T-cell (primary cell): ENCODE measurements around the gene MAPK12. TPM values are rescaled to one million over a fixed set of nuclear protein-coding genes. Genes with fewer than 3 reads are reported as not detected.

ENCODE experiments used
- ATAC-seq, 4 experiments: fragments of 200-7000 bp in 3 of 4; fragments of 150-1000 bp in 1 of 4; cut with Tn5 transposase; replicated peaks in 1 of 4; 1 replicate in 3 of 4; 2 replicates in 1 of 4; pipeline ENCODE4 v1.10.0; 2021; ENCODE audit warnings: moderate library complexity in 3 of 4, mild to moderate bottlenecking in 2 of 4, moderate number of reproducible peaks in 1 of 4
- CTCF ChIA-PET, 2 donors: fragments of 300-600 bp; sonication (Branson Sonifier 250); formaldehyde crosslinking; loops; one replicate each; lab custom pipeline; 2022; ENCODE audit warnings: antibody characterized with exemption in 2 of 2; lab: Charles Lee
- POLR2A ChIA-PET, 2 donors: fragments of 300-600 bp; sonication (Branson Sonifier 250); formaldehyde crosslinking; loops; one replicate each; lab custom pipeline; 2022; ENCODE audit warnings: antibody characterized with exemption in 2 of 2; lab: Charles Lee
- DNase-seq, 35 experiments: peaks; one replicate each; pipeline versions ENCODE4 v3.0.0 to v3.0.0-alpha.2; 2013 to 2023
- H3K27ac ChIP-seq: one replicate; pipeline ENCODE4 v1.5.1; 2013; ENCODE audit warnings: low read length
- H3K27me3 ChIP-seq, 2 experiments: replicated peaks in 1 of 2; 1 replicate in 1 of 2; 2 replicates in 1 of 2; pipeline versions ENCODE4 v1.6.1 to v1.7.0; 2013; ENCODE audit warnings: low read length in 1 of 2, mixed read lengths in 1 of 2; ENCODE audit not compliant: control insufficient read depth in 2 of 2, insufficient read depth in 2 of 2; ENCODE audit errors: extremely low read depth in 1 of 2
- H3K36me3 ChIP-seq, 2 donors: 1 replicate in 1 of 2; 2 replicates in 1 of 2; pipeline versions ENCODE4 v1.6.1 to v1.7.0; 2013; ENCODE audit warnings: low read length in 1 of 2; ENCODE audit not compliant: control insufficient read depth in 2 of 2, insufficient read depth in 1 of 2; ENCODE audit errors: extremely low read depth in 1 of 2
- H3K4me1 ChIP-seq, 2 experiments: 1 replicate in 1 of 2; 2 replicates in 1 of 2; pipeline versions ENCODE4 v1.6.1 to v1.7.0; 2013; ENCODE audit warnings: low read length in 2 of 2, mixed read lengths in 1 of 2; ENCODE audit not compliant: insufficient read depth in 2 of 2, control insufficient read depth in 1 of 2; ENCODE audit errors: extremely low read depth in 1 of 2
- H3K4me3 ChIP-seq, 2 donors: 1 replicate in 1 of 2; 2 replicates in 1 of 2; pipeline versions ENCODE4 v1.5.1 to v1.7.0; 2013; ENCODE audit warnings: mild to moderate bottlenecking in 2 of 2, low read length in 1 of 2, moderate library complexity in 1 of 2; ENCODE audit not compliant: control insufficient read depth in 1 of 2; ENCODE audit errors: extremely low read depth in 1 of 2
- H3K9me3 ChIP-seq: 2 replicates; pipeline ENCODE4 v1.7.0; 2013
- H3K27ac Mint-ChIP-seq, 2 donors: one replicate each; pipeline ENCODE4 v1.8.0; 2020 to 2021; ENCODE audit warnings: mild to moderate bottlenecking in 2 of 2, mixed read lengths in 2 of 2
- H3K27me3 Mint-ChIP-seq, 2 donors: one replicate each; pipeline ENCODE4 v1.8.0; 2021 to 2022; ENCODE audit warnings: mixed read lengths in 2 of 2
- H3K36me3 Mint-ChIP-seq: one replicate; pipeline ENCODE4 v1.8.0; 2021; ENCODE audit warnings: mixed read lengths
- H3K4me1 Mint-ChIP-seq, 3 donors: one replicate each; pipeline ENCODE4 v1.8.0; 2020 to 2022; ENCODE audit warnings: mixed read lengths in 3 of 3, mild to moderate bottlenecking in 1 of 3
- H3K4me3 Mint-ChIP-seq, 3 donors: one replicate each; pipeline ENCODE4 v1.8.0; 2020 to 2022; ENCODE audit warnings: mild to moderate bottlenecking in 3 of 3, mixed read lengths in 3 of 3, moderate library complexity in 3 of 3
- H3K9me3 Mint-ChIP-seq, 3 donors: one replicate each; pipeline ENCODE4 v1.8.0; 2020 to 2022; ENCODE audit warnings: mixed read lengths in 3 of 3
- WGBS: methylation state at CpG from one replicate; pipeline ENCODE4 v1.1.5; 2013; ENCODE audit warnings: missing lambda C conversion rate; ENCODE audit not compliant: insufficient coverage; 5-methylcytosine and 5-hydroxymethylcytosine counted together
- total RNA-seq, 35 experiments: library from RNA in 6 of 35; stranded (reverse) in 6 of 35; fragments of 120-200 nt in 1 of 35; gene quantifications; one replicate each; pipeline versions ENCODE4 v1.2.1 to v1.2.4 and lab custom pipeline; 2013 to 2026

Gene MAPK12
- total RNA-seq, 5 donors from 2014 or later (not counting 1 experiment from before 2014, with no cell fraction given): 1.7 to 3.1 (median 2.9) TPM

DNA sequence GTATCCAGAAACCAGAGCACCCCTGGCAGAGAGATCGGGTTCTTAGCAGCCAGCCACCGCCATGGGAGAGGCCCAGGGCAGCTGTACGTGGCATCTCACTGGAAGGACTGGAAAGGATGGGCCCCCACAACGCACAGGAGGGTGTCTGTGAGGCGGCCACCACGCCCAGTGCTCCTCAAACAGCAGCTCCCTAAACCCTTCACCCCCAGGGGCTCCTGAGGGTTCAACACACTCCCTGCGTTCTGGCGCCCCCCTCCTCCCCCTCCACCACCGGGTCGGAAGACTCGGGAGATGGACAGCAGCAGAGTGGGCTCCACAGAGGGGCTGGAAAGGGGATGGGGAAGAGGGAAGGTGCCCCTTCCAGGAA, 1.1 kb downstream of the MAPK12 start:
- no peaks in the 10 kb centered on the region for H3K36me3 ChIP-seq
- H3K4me3 ChIP-seq: no peak overlapping the region
- H3K27ac ChIP-seq: no peak overlapping the region
- Mint-ChIP-seq H3K36me3 (no peaks in the 10 kb centered on the region), H3K4me3 (peak overlapping the region in 1 of 3 donors; percentile 7), H3K4me1 (peaks cover 6 to 7% (median 7%) of the 10 kb centered on the region in 3 donors), H3K9me3 (no peaks in the 10 kb centered on the region), H3K27me3 (peaks cover 14 to 34% of the 10 kb centered on the region in 2 donors), H3K27ac (no peak overlapping the region)
- DNase-seq (no peak), ATAC-seq (no peak)
- ChIA-PET CTCF (interaction anchor here in 1 of 2 donors (0.6 kb wide), 2 partner anchors 8 to 103 kb away, joined by 3 to 4 read pairs; no protein-coding TSS in a partner anchor), POLR2A (no interaction called here)
- peaks cover 0 to 18% of the 10 kb centered on the region in 2 experiments for H3K4me1 ChIP-seq
- 54% methylated on average over 3 of the region's 11 CpGs for WGBS
- H3K27me3 ChIP-seq: peaks cover 0 to 52% of the 10 kb centered on the region in 2 experiments
- H3K9me3 ChIP-seq: no peaks in the 10 kb centered on the region

DNA sequence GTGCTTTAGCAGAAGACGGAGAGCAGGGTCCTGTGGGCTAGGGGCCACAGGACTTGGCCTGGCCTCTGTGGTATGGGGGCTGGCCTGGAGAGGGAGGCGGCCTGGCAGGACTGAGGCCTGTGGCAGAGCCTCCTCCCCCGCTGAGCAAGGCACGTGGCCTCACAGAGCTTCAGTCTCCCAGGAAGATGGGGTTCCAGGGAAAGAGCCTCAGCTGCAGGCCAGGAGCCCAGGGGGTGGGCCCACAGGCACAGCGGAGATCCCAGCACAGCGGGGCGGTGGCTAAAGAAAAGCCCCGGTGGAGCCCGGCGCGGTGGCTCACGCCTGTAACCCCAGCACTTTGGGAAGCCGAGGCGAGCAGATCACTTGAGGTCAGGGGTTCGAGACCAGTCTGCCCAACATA, 2.2 kb downstream of the MAPK12 start:
- Histone ChIP-seq H3K9me3 (no peaks in the 10 kb centered on the region), H3K27me3 (peaks cover 0 to 52% of the 10 kb centered on the region in 2 experiments), H3K4me3 (no peak overlapping the region), H3K36me3 (no peaks in the 10 kb centered on the region), H3K4me1 (peaks cover 0 to 18% of the 10 kb centered on the region in 2 experiments), H3K27ac (no peak overlapping the region)
- H3K27ac Mint-ChIP-seq: no peak overlapping the region
- ChIA-PET CTCF (interaction anchor here in 1 of 2 donors (0.6 kb wide), 1 partner anchor 139 kb away, joined by 4 read pairs; no protein-coding TSS in a partner anchor), POLR2A (no interaction called here)
- DNase-seq (no peak), ATAC-seq (no peak)
- H3K27me3 Mint-ChIP-seq: peaks cover 14 to 31% of the 10 kb centered on the region in 2 donors
- H3K4me3 Mint-ChIP-seq: peak overlapping the region in 1 of 3 donors; percentile 16
- WGBS: 85% methylated on average over 3 of the region's 15 CpGs
- H3K9me3 Mint-ChIP-seq: no peaks in the 10 kb centered on the region
- peaks cover 6 to 7% (median 7%) of the 10 kb centered on the region in 3 donors for H3K4me1 Mint-ChIP-seq
- no peaks in the 10 kb centered on the region for H3K36me3 Mint-ChIP-seq

DNA sequence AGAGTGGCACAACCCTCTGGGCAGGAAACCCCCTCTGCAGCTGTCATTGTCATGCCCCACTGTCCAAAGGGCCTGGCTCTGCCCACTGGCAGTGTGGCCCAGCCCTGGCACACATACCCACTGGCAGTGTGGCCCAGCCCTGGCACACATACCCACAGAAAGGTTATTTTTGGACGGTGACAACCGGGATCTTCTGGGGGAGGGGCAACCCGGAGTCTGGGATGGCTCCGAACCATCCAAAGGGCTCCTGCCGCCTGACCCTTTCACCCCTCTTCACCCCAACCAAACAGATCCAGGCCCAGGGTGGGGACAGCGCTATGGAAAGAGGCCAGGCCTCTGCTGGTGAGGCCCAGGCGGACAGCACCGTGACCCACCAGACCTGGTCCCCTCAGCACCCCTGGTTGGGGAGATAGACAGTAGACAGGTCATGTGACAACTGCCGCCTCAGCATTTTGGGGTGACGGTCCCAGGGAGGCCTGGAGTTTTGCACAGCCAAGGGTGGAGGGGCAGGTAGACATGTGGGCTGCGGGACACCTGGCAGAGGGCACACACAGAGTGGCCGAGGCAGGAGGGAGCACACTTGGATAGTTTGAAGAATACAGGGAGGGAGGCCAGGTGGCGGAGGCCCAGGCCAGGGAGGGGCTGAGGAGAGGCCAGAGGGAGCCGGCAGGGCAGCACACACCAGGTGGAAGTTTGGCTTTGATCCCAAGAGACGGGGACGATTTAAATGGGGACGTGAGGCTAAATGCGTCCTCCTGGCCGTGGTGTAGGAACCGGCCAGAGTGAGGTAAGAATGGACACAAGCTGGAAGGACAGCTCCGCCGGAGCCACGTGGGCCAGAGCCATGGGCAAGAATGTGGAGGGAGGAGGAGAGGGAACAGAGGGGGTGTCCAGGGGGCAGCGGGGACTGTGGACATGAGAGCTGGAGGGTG, 2.9 kb downstream of the MAPK12 start:
- H3K27ac Mint-ChIP-seq: peak overlapping the region in 1 of 2 donors; percentile 43
- POLR2A ChIA-PET: no interaction called here
- H3K4me1 ChIP-seq: peaks cover 0 to 18% of the 10 kb centered on the region in 2 experiments

DNA sequence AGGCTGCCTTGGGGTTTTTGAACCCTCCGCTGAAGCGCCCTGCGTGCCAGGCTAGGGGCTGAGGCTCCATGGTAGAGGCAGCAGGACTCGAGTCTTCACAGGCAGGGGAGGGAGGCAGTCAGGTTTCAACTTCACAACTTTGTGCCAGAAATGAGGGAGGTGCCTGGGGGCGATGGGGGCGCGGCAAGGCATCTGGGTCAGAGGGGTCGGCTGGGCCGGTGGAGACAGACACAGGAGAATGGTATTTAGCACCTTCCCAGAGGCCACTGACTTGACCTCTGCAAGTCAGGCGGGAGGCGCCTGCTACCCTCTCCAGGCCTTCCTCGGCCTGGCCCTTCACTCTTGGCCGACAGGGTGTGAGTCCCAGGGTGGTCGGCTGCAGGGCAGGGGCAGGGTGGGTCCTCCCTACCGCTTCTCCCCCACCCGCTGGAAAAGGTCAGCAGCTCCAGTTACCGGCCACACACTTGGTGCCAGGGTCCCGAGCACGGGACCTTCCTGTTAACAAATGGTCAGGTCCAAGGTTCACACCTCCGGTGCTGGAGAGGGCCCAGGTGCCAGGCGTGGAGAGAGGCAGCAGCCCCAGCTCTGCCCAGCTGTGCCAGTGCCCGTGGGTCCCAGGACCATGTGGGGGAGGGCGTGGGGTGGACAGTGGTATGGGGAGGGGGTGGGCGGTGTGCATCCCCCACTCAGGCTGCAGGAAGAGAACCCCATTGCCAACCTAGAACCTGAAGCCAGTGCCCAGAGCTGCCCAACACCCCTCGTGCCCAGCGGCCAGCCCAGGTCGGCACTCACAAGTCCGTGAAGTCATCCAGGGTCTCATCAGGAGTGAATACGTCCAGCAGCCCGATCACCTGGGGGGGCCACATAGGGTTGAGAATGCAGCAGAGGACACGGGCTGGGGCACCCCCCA, 3.8 kb downstream of the MAPK12 start:
- Histone ChIP-seq H3K27ac (no peak overlapping the region), H3K4me1 (peaks cover 0 to 18% of the 10 kb centered on the region in 2 experiments), H3K36me3 (no peaks in the 10 kb centered on the region), H3K27me3 (peaks cover 0 to 41% of the 10 kb centered on the region in 2 experiments), H3K9me3 (no peaks in the 10 kb centered on the region), H3K4me3 (no peak overlapping the region)
- peaks cover 14 to 25% of the 10 kb centered on the region in 2 donors for H3K27me3 Mint-ChIP-seq
- POLR2A ChIA-PET: no interaction called here
- no peak overlapping the region for H3K4me3 Mint-ChIP-seq
- DNase-seq (no peak), ATAC-seq (no peak)
- H3K36me3 Mint-ChIP-seq: no peaks in the 10 kb centered on the region
- H3K9me3 Mint-ChIP-seq: no peaks in the 10 kb centered on the region
- CTCF ChIA-PET: no interaction called here
- H3K4me1 Mint-ChIP-seq: peaks cover 6 to 7% (median 7%) of the 10 kb centered on the region in 3 donors
- no peak overlapping the region for H3K27ac Mint-ChIP-seq
- WGBS: 82% methylated on average over 29 of the region's 31 CpGs

More for the DNA sequence above, 2.9 kb downstream of the MAPK12 start:
- Mint-ChIP-seq H3K27me3 (peaks cover 14 to 31% of the 10 kb centered on the region in 2 donors), H3K9me3 (no peaks in the 10 kb centered on the region), H3K4me1 (peaks cover 6 to 7% (median 7%) of the 10 kb centered on the region in 3 donors), H3K4me3 (peak overlapping the region in 1 of 3 donors; percentile 16), H3K36me3 (no peaks in the 10 kb centered on the region)
- CTCF ChIA-PET: no interaction called here
- ATAC-seq (no peak), DNase-seq (no peak)
- WGBS: 91% methylated on average over 20 of the region's 24 CpGs
- no peak overlapping the region for H3K27ac ChIP-seq
- H3K36me3 ChIP-seq: no peaks in the 10 kb centered on the region
- no peak overlapping the region for H3K4me3 ChIP-seq
- no peaks in the 10 kb centered on the region for H3K9me3 ChIP-seq
- H3K27me3 ChIP-seq: peaks cover 0 to 51% of the 10 kb centered on the region in 2 experiments

DNA sequence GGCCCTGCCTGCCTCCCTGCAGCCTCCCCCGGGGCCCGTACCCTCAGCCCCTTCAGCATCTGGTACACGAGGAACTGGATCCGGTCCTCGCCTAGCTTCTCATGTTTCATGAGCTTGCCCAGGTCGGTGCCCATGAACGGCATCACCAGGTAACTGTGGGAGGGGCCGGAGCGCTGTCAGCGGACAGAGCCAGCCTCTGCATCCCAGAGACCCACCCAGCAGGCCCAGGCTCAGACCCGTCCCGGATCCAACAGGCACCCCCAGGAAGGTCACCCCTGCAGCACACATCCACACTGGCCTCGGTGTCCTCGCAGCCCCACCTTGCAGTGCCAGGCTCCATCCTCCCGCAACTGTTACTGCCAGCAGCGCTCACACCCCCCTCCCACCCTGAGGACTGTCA, 4.4 kb downstream of the MAPK12 start:
- Mint-ChIP-seq H3K4me1 (peaks cover under 1 to 3% (median 2%) of the 10 kb centered on the region in 3 donors), H3K27me3 (peaks cover 9 to 18% of the 10 kb centered on the region in 2 donors), H3K9me3 (no peaks in the 10 kb centered on the region), H3K27ac (no peak overlapping the region), H3K4me3 (no peak overlapping the region), H3K36me3 (no peaks in the 10 kb centered on the region)
- ChIA-PET CTCF (no interaction called here), POLR2A (no interaction called here)
- H3K27me3 ChIP-seq: peaks cover 0 to 35% of the 10 kb centered on the region in 2 experiments
- no peak overlapping the region for H3K4me3 ChIP-seq
- DNase-seq (no peak), ATAC-seq (no peak)
- H3K27ac ChIP-seq: no peak overlapping the region
- no peaks in the 10 kb centered on the region for H3K9me3 ChIP-seq
- peaks cover 0 to 15% of the 10 kb centered on the region in 2 experiments for H3K4me1 ChIP-seq
- WGBS: 89% methylated on average over 15 of the region's 16 CpGs
- no peaks in the 10 kb centered on the region for H3K36me3 ChIP-seq
